Testis (tissue), 3 donors: ENCODE results near the gene ISG15. TPM values are rescaled to one million over a fixed set of nuclear protein-coding genes. Genes with fewer than 3 reads are reported as not detected.

Experiments
- DNase-seq: peaks from one replicate; pipeline ENCODE4 v3.0.0-alpha.2; 2019
- H3K27ac ChIP-seq, 2 donors: fragments of 200-600 bp; sonication (generic); one replicate each; pipeline ENCODE4 v1.5.1; 2019
- H3K27me3 ChIP-seq: fragments of 200-600 bp; sonication (generic); one replicate; pipeline ENCODE4 v1.5.1; 2019
- H3K36me3 ChIP-seq: fragments of 200-600 bp; sonication (generic); one replicate; pipeline ENCODE4 v1.5.1; 2017; ENCODE audit warnings: low read depth; ENCODE audit errors: missing control alignments
- H3K4me1 ChIP-seq: fragments of 200-600 bp; sonication (generic); one replicate; pipeline ENCODE4 v1.5.1; 2019
- H3K4me3 ChIP-seq, 2 donors: fragments of 200-600 bp; sonication (generic); one replicate each; pipeline ENCODE4 v1.5.1; 2017 to 2019
- H3K9me3 ChIP-seq: fragments of 200-600 bp; sonication (generic); one replicate; pipeline ENCODE4 v1.5.1; 2017
- POLR2A ChIP-seq: fragments of 450-650 bp; IDR thresholded peaks from one replicate; pipeline ENCODE4 v1.6.1; 2017; ENCODE audit warnings: antibody characterized with exemption, mild to moderate bottlenecking, moderate library complexity
- WGBS, 2 donors: methylation state at CpG; one replicate each; pipeline ENCODE4 v1.1.5; 2018; 5-methylcytosine and 5-hydroxymethylcytosine counted together
- intact Hi-C: fragments of 100-400 bp; cut with DNase I; formaldehyde crosslinking; loops from one replicate; pipeline ENCODE4 v1.15.1; 2023; ENCODE audit warnings: low total_unique reads
- polyA plus RNA-seq: library from polyadenylated mRNA; stranded (reverse); fragments of 350-450 nt; fragmentation: Illumina TruSeq; extraction: RNeasy Lipid Tissue Mini Kit (QIAGEN cat#74804); gene quantifications from one replicate; pipeline ENCODE4 v1.2.3, GENCODE V29; 2014; ENCODE audit warnings: low read depth, low replicate concordance; ENCODE audit not compliant: insufficient read depth
- total RNA-seq, 2 donors: library from RNA; depleted of rRNA; stranded (reverse); fragments of >200 nt; gene quantifications; one replicate each; pipeline ENCODE4 v1.2.3, GENCODE V29; 2016
- TF ChIP-seq, protein P1 (sequence below), 3 experiments: fragments of 450-650 bp in 2 of 3; fragments of 200-600 bp in 1 of 3; sonication (generic) in 1 of 3; IDR thresholded peaks; one replicate each; pipeline ENCODE4 v1.5.1; 2016 to 2019; ENCODE audit warnings: antibody characterized with exemption in 3 of 3, mild to moderate bottlenecking in 2 of 3, moderate library complexity in 1 of 3

The ISG15 gene
- total and polyA plus RNA-seq, 3 donors from 2014 or later, result 16.6 to 24.0 (median 22.8) TPM

DNA sequence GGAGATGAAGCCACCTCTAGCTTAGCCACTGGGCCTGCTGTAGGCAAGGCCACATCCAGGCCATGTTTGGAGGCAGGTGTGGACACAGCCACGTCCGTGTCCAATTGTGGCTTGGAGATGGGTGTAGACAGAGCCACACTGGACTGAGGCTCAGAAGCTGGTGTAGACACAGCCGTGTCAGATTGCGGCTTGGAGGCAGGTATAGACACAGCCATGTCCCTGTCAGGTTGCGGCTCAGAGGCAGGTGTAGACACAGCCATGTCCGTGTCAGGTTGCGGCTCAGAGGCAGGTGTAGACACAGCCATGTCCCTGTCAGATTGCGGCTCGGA lies 33.6 kb upstream of the ISG15 start:
- no peak overlapping the region for H3K27ac ChIP-seq
- H3K36me3 ChIP-seq, result no peaks in the 10 kb centered on the region
- WGBS, 2 donors, result 97 to 99% methylated on average over 6 to 9 of the region's 9 CpGs
- DNase-seq, result no peak
- H3K27me3 ChIP-seq, result no peaks in the 10 kb centered on the region
- intact Hi-C loops, result loop anchor here (10.0 kb wide), 1 partner anchor 75 kb away; no protein-coding TSS in a partner anchor
- H3K9me3 ChIP-seq, result no peaks in the 10 kb centered on the region
- no peak for TF ChIP-seq POLR2A
- TF ChIP-seq, protein P1, sequence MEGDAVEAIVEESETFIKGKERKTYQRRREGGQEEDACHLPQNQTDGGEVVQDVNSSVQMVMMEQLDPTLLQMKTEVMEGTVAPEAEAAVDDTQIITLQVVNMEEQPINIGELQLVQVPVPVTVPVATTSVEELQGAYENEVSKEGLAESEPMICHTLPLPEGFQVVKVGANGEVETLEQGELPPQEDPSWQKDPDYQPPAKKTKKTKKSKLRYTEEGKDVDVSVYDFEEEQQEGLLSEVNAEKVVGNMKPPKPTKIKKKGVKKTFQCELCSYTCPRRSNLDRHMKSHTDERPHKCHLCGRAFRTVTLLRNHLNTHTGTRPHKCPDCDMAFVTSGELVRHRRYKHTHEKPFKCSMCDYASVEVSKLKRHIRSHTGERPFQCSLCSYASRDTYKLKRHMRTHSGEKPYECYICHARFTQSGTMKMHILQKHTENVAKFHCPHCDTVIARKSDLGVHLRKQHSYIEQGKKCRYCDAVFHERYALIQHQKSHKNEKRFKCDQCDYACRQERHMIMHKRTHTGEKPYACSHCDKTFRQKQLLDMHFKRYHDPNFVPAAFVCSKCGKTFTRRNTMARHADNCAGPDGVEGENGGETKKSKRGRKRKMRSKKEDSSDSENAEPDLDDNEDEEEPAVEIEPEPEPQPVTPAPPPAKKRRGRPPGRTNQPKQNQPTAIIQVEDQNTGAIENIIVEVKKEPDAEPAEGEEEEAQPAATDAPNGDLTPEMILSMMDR (IDR thresholded peaks at IDR 0.05), result no peak
- H3K4me1 ChIP-seq, result peaks cover 5% of the 10 kb centered on the region
- no peak overlapping the region for H3K4me3 ChIP-seq

DNA sequence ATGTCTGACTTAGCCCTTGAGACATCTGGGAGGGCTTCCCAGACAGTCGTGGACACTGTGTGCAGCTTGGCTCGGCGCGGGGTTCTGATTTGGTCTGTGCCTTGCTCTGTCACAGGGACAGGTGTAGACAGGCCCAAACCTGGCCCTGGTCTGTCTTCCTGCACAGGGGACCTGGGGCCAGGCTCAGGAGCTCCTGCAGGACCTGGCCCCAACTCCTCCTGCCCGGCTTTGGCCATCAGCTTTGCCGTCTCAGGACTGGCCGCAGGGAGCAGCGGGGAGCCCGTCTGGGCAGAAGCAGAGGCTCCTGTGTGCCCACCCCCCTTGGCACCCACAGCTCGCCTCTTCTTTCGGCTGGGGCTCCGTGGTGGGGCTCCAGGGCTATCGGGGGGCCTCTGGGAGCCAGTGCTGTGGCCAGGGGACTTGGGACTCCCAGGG lies 33.1 kb upstream of the ISG15 start:
- no peaks in the 10 kb centered on the region for H3K9me3 ChIP-seq
- 87 to 92% methylated on average over 5 to 13 of the region's 13 CpGs for WGBS, 2 donors
- H3K4me3 ChIP-seq, result no peak overlapping the region
- no peaks in the 10 kb centered on the region for H3K27me3 ChIP-seq
- no peak for TF ChIP-seq POLR2A
- TF ChIP-seq, protein P1 (IDR thresholded peaks at IDR 0.05), result no peak
- no peak overlapping the region for H3K27ac ChIP-seq
- DNase-seq, result no peak
- intact Hi-C loops, result no loop called here
- peaks cover 5% of the 10 kb centered on the region for H3K4me1 ChIP-seq
- H3K36me3 ChIP-seq, result no peaks in the 10 kb centered on the region

DNA sequence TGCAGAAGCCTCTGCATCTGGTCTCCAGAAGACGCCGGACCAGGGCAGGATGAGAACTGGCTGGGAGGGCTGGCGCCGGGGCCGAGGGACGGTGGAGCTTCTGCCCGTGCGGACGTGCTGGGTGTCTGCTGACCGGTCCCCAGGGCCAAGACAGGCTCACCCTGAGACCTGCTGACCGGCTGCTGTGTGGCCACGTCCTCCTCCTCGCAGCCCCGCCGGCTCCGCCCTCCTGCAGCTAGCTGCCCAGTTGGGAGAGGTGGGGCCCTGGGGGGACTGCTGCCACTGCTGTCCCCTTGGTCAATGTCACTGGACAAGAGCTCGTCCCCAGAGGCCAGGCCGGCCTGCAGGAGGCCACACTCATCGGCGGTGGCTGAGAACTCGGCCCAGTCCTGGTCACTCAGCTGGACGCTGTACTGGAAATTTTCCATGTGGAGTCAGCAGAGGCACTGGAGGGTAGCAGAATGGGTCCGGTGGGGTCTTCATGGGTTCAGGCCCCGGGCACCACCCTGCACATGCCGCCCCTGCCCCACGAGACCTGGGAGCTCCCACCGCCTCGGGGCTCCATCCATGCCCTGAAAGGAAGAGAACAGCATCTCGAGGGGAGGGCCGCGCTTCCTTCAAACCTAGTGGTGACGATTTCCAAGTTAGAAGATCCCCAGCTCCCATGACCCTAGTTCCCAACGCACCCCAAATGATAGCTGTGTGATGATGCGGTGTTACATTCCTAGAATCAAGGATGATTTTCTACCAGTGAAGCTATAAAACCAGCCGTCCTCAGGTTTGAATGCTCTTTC lies 32.5 kb upstream of the ISG15 start:
- peaks cover 5% of the 10 kb centered on the region for H3K4me1 ChIP-seq
- no peaks in the 10 kb centered on the region for H3K9me3 ChIP-seq
- TF ChIP-seq POLR2A, result no peak
- TF ChIP-seq, protein P1 (IDR thresholded peaks at IDR 0.05), result no peak
- no peak overlapping the region for H3K4me3 ChIP-seq
- H3K36me3 ChIP-seq, result no peaks in the 10 kb centered on the region
- intact Hi-C loops, result no loop called here
- H3K27me3 ChIP-seq, result no peaks in the 10 kb centered on the region
- 80 to 83% methylated on average over 21 to 35 of the region's 35 CpGs for WGBS, 2 donors
- DNase-seq, result no peak
- no peak overlapping the region for H3K27ac ChIP-seq

DNA sequence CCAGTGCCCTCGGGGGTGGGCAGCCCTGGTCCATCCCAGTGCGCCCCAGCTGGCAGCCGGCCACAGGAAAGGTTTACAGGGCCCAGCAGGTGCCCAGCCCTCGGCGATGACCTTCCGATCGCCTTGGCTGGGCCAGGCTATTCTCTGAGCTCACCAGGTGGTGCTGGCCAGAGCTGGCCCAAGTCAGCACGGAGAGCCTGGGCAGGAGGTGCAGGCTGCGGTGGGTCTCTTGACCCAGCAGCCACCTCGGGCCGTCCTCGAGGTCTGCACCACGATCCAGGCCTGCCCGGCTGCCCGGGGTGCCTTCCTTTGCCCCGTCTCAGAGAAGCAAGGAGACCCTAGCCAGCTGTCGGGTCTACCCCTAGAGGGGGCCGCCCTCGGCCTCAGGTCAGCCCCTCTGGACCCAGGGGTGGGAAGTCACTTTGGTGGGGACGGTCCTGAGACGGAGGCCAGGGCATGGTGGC lies 31.8 kb upstream of the ISG15 start:
- WGBS, 2 donors, result 78 to 93% methylated on average over 5 to 21 of the region's 21 CpGs
- Histone ChIP-seq H3K9me3 (no peaks in the 10 kb centered on the region), H3K27ac (no peak overlapping the region), H3K4me1 (no peaks in the 10 kb centered on the region), H3K4me3 (no peak overlapping the region), H3K27me3 (no peaks in the 10 kb centered on the region), H3K36me3 (no peaks in the 10 kb centered on the region)
- TF ChIP-seq, protein P1 (IDR thresholded peaks at IDR 0.05), result no peak
- TF ChIP-seq POLR2A, result no peak
- intact Hi-C loops, result no loop called here
- DNase-seq, result no peak
